Mucosa of descending colon (tissue), 3 donors: ENCODE data around the gene UBE2L6. TPM values are rescaled to one million over a fixed set of nuclear protein-coding genes. Genes with fewer than 3 reads are reported as not detected.

Experiments
- ATAC-seq: fragments of 200-7000 bp; cut with Tn5 transposase; one replicate; pipeline ENCODE4 v1.9.1; 2020; ENCODE audit warnings: mild to moderate bottlenecking, moderate library complexity
- DNase-seq, 3 donors: peaks; one replicate each; pipeline ENCODE4 v3.0.0-alpha.2; 2020
- H3K36me3 ChIP-seq: fragments of 200-600 bp; one replicate; pipeline ENCODE4 v1.8.0; 2021; ENCODE audit warnings: low read depth, mild to moderate bottlenecking
- H3K4me1 ChIP-seq: fragments of 200-600 bp; one replicate; pipeline ENCODE4 v1.8.0; 2021; ENCODE audit warnings: low read depth, mild to moderate bottlenecking
- H3K4me3 ChIP-seq: fragments of 200-600 bp; one replicate; pipeline ENCODE4 v1.8.0; 2021; ENCODE audit warnings: mild to moderate bottlenecking
- H3K9me3 ChIP-seq: fragments of 200-600 bp; one replicate; pipeline ENCODE4 v1.8.0; 2021; ENCODE audit warnings: mild to moderate bottlenecking
- CTCF ChIP-seq: fragments of 200-600 bp; IDR thresholded peaks from one replicate; pipeline ENCODE4 v1.8.0; 2022; ENCODE audit warnings: antibody characterized with exemption, mild to moderate bottlenecking
- intact Hi-C, 2 donors: fragments of 100-400 bp; cut with DNase I in 1 of 2; cut with micrococcal nuclease in 1 of 2; formaldehyde crosslinking; loops; one replicate each; pipeline versions ENCODE4 v1.11.0 to v1.11.1; 2022; cut with DNase I, micrococcal nuclease
- total RNA-seq, 3 donors: library from RNA; stranded (reverse); fragmentation: NEBNext Ultra II Directional in 2 of 3; extraction: Animal tissue kit (Norgen Biotek cat#: 25700) in 2 of 3; gene quantifications; one replicate each; pipeline versions ENCODE4 v1.2.1 to v1.2.4, GENCODE V29; 2021 to 2023
- donor health status: DM: no; HTN: no; CAD: no; lungs with moderate emphysema.
- donor health status: DM: no; HTN: no; CAD: no.
- donor health status: DM: no; HTN: yes; CAD: no.

Gene UBE2L6
- total RNA-seq, 3 donors from 2014 or later, result 26.1 to 57.3 (median 53.9) TPM

DNA sequence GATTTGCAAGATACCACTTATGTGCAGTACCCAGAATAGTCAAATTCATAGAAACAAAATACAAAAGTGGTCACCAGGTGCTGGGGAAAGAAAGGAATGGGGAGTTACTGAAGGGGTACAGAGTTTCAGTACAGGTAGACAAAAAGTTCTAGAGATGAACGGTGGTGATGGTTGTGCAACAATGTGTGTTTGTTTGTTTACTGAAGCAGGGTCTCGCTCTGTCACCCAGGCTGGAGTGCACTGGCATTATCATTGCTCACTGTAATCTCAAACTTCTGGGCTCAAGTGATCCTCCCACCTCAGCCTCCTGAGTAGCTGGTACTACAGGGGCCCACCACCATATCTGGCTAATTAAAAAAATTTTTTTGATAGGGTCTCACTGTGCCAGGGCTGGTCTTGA, 12.1 kb downstream of the UBE2L6 start:
- no peaks in the 10 kb centered on the region for H3K36me3 ChIP-seq

DNA sequence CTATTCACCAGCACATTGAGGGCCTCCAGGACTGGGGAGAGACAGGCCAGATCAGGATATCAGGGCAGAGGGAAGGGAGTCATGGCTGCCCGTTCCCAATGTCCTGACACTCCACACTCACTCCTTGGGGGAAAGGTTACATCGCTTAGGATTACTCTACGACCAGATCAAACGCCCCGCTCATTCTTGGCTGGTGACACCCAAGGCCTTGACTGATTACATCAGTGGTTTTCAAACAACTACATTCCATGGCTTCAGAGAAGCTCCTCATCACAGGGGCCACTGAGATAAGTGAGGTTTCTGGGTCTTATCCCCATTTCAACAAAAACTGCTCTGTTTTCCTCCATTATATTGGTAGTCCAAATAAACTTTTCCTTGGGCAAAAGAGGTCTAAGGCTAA, 15.0 kb downstream of the UBE2L6 start:
- no peak for TF ChIP-seq CTCF
- DNase-seq (no peak), ATAC-seq (no peak)
- no peaks in the 10 kb centered on the region for H3K9me3 ChIP-seq
- H3K4me3 ChIP-seq, result no peak overlapping the region
- H3K4me1 ChIP-seq, result no peaks in the 10 kb centered on the region
- no peaks in the 10 kb centered on the region for H3K36me3 ChIP-seq
- intact Hi-C loops, result no loop called here

More for the DNA sequence above, 12.1 kb downstream of the UBE2L6 start:
- intact Hi-C loops, result no loop called here
- TF ChIP-seq CTCF, result no peak
- no peak for DNase-seq
- H3K4me3 ChIP-seq, result no peak overlapping the region
- ATAC-seq, result no peak
- no peaks in the 10 kb centered on the region for H3K9me3 ChIP-seq
- no peaks in the 10 kb centered on the region for H3K4me1 ChIP-seq

GRCh38 chr11:57551941-57552340, 15.5 kb downstream of the UBE2L6 start:
- no peaks in the 10 kb centered on the region for H3K36me3 ChIP-seq
- H3K4me1 ChIP-seq, result no peaks in the 10 kb centered on the region
- TF ChIP-seq CTCF, result no peak
- intact Hi-C loops, result no loop called here
- DNase-seq (no peak), ATAC-seq (no peak)
- H3K4me3 ChIP-seq, result no peak overlapping the region
- H3K9me3 ChIP-seq, result no peaks in the 10 kb centered on the region

DNA sequence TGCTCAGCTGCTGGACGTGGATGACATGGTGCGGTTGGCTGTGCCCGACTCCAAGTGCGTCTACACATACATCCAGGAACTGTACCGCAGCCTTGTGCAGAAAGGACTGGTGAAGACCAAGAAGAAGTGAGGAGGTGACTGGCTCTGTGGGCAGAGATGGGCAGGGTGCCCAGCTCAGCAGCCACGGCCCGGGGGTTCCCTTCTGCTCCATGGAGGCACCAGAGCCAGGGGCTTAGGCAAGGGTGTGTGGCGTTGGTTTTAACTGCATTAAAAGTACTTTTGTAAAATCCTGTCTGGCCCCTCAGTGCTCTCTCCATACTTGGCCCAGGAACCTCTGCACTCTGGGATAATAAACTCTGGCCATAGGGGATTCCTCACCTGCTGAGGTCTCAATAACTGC, 17.5 kb downstream of the UBE2L6 start:
- ATAC-seq (no peak), DNase-seq (no peak)
- intact Hi-C loops, result no loop called here
- Histone ChIP-seq H3K36me3 (no peaks in the 10 kb centered on the region), H3K9me3 (no peaks in the 10 kb centered on the region), H3K4me1 (no peaks in the 10 kb centered on the region), H3K4me3 (no peak overlapping the region)
- no peak for TF ChIP-seq CTCF

GRCh38 chr11:57547854-57548377, 19.6 kb downstream of the UBE2L6 start:
- intact Hi-C loops, result no loop called here
- Histone ChIP-seq H3K4me1 (no peaks in the 10 kb centered on the region), H3K9me3 (no peaks in the 10 kb centered on the region), H3K4me3 (no peak overlapping the region), H3K36me3 (no peaks in the 10 kb centered on the region)
- ATAC-seq (peak; percentile 37), DNase-seq (no peak)
- no peak for TF ChIP-seq CTCF

DNA sequence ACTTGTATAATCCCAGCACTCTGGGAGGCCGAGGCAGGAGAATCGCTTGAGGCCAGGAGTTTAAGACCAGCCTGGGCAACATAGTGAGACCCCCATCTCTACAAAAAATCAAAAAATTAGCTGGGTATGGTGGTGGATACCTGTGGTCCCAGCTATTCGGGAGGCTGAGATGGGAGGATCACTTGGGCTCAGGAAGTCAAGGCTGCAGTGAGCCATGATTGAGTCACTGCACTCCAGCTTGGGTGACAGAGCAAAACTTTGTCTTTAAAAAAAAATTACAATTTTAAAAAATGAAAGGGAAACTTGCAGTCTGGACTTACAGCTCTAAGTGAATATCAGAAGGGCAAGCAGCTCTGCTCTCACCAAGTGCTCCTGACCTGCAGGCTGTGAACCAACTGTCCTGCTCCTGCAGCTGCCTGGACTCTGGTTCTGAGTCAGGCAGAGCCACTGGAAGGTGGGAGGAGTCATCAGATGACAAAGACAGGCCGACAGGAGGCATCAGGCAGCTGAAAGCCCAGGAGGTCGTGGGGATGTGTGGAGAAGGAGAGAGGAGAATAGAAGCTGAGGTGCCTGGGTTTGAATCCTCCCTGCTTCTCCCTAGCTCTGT, 20.5 kb downstream of the UBE2L6 start:
- intact Hi-C loops, result no loop called here
- Histone ChIP-seq H3K9me3 (no peaks in the 10 kb centered on the region), H3K4me1 (no peaks in the 10 kb centered on the region), H3K36me3 (no peaks in the 10 kb centered on the region), H3K4me3 (no peak overlapping the region)
- ATAC-seq (no peak), DNase-seq (no peak)
- TF ChIP-seq CTCF, result no peak
